ENCODE results near the gene GNG8.

Gene GNG8

GRCh38 chr19:46635920-46636761 lies at the start of gene GNG8:
Gene GNG8, minus strand, starts transcription at chr19:46636202. Its CDS starts 1,520 bp downstream, at chr19:46634682.
- POLR2A ChIA-PET: interaction anchor here (0.5 to 0.6 kb wide), 2 partner anchors 25 kb away, joined by 3 read pairs; partner anchors contain the start of gene DACT3
- no peak for DNase-seq (ENCODE audit: extremely low spot score)
- CTCF ChIA-PET: interaction anchor here (1.1 to 1.8 kb wide), 4 partner anchors 12 to 25 kb away, joined by 3 to 13 read pairs (median 4); partner anchors contain the start of gene DACT3
- TF ChIP-seq, protein P1, sequence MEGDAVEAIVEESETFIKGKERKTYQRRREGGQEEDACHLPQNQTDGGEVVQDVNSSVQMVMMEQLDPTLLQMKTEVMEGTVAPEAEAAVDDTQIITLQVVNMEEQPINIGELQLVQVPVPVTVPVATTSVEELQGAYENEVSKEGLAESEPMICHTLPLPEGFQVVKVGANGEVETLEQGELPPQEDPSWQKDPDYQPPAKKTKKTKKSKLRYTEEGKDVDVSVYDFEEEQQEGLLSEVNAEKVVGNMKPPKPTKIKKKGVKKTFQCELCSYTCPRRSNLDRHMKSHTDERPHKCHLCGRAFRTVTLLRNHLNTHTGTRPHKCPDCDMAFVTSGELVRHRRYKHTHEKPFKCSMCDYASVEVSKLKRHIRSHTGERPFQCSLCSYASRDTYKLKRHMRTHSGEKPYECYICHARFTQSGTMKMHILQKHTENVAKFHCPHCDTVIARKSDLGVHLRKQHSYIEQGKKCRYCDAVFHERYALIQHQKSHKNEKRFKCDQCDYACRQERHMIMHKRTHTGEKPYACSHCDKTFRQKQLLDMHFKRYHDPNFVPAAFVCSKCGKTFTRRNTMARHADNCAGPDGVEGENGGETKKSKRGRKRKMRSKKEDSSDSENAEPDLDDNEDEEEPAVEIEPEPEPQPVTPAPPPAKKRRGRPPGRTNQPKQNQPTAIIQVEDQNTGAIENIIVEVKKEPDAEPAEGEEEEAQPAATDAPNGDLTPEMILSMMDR (IDR thresholded peaks at IDR 0.05; ENCODE audit: control extremely low read depth, extremely low read depth, low read depth, missing control alignments): no peak

GRCh38 chr19:46685189-46685588 lies 49.2 kb upstream of the GNG8 start:
- TF ChIP-seq, protein P1 (IDR thresholded peaks at IDR 0.05; ENCODE audit: control extremely low read depth, extremely low read depth, low read depth, missing control alignments): no peak
- ChIA-PET POLR2A (no interaction called here), CTCF (interaction anchor here (1.3 to 2.5 kb wide), 3 partner anchors 11 to 44 kb away, joined by 4 to 9 read pairs (median 5); no protein-coding TSS in a partner anchor)
- no peak for DNase-seq (ENCODE audit: extremely low spot score)

DNA sequence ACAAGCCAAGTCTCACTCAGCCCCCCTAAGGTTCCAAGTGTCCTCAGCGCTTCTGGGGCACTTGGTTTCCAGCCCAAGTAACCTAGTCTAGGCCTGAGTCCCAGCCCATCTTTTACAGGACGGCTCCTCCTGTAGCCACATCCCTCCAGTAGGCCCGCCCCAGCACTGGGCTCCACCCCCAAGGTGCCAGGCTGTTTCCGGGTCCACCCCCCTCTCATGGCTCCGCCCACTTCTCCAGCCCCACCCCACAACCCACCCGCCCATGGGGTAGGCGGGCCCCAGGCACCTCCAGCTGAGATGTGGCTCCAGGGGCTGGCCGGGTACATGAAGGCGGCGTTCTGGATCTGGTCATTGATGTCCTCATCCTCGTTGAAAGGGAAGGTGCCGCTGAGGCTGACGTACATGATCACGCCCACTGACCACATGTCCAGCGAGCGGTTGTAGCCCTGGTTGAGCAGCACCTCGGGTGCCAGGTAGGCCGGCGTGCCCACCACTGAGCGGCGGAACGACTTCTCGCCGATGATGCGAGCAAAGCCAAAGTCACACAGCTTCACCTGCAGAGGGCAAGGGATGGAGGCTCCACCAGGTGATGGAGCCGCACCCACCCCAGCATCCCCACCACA lies 42.2 kb upstream of the GNG8 start:
- DNase-seq (ENCODE audit: extremely low spot score): peak; percentile 73
- ChIA-PET POLR2A (no interaction called here), CTCF (interaction anchor here (2.0 to 3.5 kb wide), 2 partner anchors 16 to 26 kb away, joined by 9 to 20 read pairs; partner anchors contain the start of gene DACT3)
- TF ChIP-seq, protein P1 (IDR thresholded peaks at IDR 0.05; ENCODE audit: control extremely low read depth, extremely low read depth, low read depth, missing control alignments): no peak

GRCh38 chr19:46674416-46675178 lies 38.6 kb upstream of the GNG8 start:
- CTCF ChIA-PET: interaction anchor here (0.9 to 5.4 kb wide), 6 partner anchors 10 to 146 kb away, joined by 3 to 30 read pairs (median 8); partner anchors contain the start of gene DACT3
- no peak for DNase-seq (ENCODE audit: extremely low spot score)
- TF ChIP-seq, protein P1 (IDR thresholded peaks at IDR 0.05; ENCODE audit: control extremely low read depth, extremely low read depth, low read depth, missing control alignments): no peak
- POLR2A ChIA-PET: interaction anchor here (0.6 kb wide), 1 partner anchor 55 kb away, joined by 3 read pairs; no protein-coding TSS in a partner anchor

GRCh38 chr19:46670813-46671212 lies 34.8 kb upstream of the GNG8 start:
- CTCF ChIA-PET: interaction anchor here (5.4 kb wide), 1 partner anchor 9 kb away, joined by 30 read pairs; the partner anchor contains the start of gene DACT3
- DNase-seq (ENCODE audit: extremely low spot score): no peak
- TF ChIP-seq, protein P1 (IDR thresholded peaks at IDR 0.05; ENCODE audit: control extremely low read depth, extremely low read depth, low read depth, missing control alignments): no peak
- POLR2A ChIA-PET: interaction anchor here (0.7 kb wide), 1 partner anchor 153 kb away, joined by 3 read pairs; no protein-coding TSS in a partner anchor

DNA sequence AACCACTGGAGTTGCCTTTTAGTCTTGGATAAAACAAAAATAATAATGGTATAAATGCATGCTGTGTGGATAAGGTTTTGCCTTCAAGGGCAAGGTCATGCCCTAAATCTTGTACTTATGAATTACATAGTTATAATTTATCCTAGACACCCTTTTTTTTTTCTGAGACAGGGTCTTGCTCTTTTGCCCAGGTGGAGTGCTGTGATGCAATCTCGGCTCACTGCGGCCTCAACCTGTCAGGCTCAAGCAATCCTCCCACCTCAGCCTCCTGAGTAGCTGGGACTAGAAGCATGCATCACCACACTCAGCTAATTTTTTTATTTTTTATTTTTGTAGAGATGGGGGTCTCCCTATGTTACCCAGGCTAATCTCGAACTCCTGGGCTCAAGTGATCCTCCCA lies 32.7 kb upstream of the GNG8 start:
- ChIA-PET CTCF (no interaction called here), POLR2A (no interaction called here)
- no peak for DNase-seq (ENCODE audit: extremely low spot score)
- TF ChIP-seq, protein P1 (IDR thresholded peaks at IDR 0.05; ENCODE audit: control extremely low read depth, extremely low read depth, low read depth, missing control alignments): no peak

All from GM10248 (cell line).